ENCODE measurements around the gene PRKCI. TPM values are rescaled to one million over a fixed set of nuclear protein-coding genes. Genes with fewer than 3 reads are reported as not detected.
"Not testable (repeated sequence)": the region's sequence is repeated elsewhere in the genome, so short reads cannot be mapped to it uniquely, and the experiment has no call there.

Gene PRKCI
- total RNA-seq, 4 donors from 2014 or later: 35.7 to 90.9 (median 39.8) TPM

DNA sequence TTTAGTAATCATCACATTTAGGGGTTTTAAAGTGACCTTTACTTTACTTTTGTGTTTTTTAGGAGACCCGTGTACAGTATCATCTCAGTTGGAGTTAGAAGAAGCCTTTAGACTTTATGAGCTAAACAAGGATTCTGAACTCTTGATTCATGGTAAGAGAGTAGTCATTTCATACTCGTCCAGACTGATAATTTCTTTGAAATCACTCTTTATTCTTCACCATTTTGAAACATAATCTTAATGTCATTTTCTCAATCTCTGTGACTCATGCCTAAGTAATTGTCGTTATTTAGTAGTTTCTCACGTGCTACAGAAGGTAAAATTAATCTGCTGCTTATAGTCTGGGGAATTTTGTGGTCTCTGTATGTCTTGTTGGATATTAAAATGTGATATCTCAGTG is 37.7 kb downstream of the PRKCI start:
- no peak for DNase-seq (ENCODE audit: extremely low spot score)
- Histone ChIP-seq H3K4me3 (no peak overlapping the region), H3K9me3 (no peaks in the 10 kb centered on the region), H3K27me3 (no peaks in the 10 kb centered on the region), H3K4me1 (no peaks in the 10 kb centered on the region), H3K36me3 (peaks cover 4 to 45% (median 31%) of the 10 kb centered on the region in 4 donors), H3K27ac (replicated peaks in 1 of 4) (no peak overlapping the region)
- WGBS: 86% methylated on average over 4 of the region's 4 CpGs
- TF ChIP-seq, protein P1, sequence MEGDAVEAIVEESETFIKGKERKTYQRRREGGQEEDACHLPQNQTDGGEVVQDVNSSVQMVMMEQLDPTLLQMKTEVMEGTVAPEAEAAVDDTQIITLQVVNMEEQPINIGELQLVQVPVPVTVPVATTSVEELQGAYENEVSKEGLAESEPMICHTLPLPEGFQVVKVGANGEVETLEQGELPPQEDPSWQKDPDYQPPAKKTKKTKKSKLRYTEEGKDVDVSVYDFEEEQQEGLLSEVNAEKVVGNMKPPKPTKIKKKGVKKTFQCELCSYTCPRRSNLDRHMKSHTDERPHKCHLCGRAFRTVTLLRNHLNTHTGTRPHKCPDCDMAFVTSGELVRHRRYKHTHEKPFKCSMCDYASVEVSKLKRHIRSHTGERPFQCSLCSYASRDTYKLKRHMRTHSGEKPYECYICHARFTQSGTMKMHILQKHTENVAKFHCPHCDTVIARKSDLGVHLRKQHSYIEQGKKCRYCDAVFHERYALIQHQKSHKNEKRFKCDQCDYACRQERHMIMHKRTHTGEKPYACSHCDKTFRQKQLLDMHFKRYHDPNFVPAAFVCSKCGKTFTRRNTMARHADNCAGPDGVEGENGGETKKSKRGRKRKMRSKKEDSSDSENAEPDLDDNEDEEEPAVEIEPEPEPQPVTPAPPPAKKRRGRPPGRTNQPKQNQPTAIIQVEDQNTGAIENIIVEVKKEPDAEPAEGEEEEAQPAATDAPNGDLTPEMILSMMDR (IDR thresholded peaks at IDR 0.05): no peak
- TF ChIP-seq POLR2AphosphoS5 (IDR thresholded peaks at IDR 0.05) (no peak), POLR2A (IDR thresholded peaks at IDR 0.05; ENCODE audit: low read depth) (no peak), EP300 (IDR thresholded peaks at IDR 0.05) (no peak)
- intact Hi-C loops (cut with DNase I): no loop called here

DNA sequence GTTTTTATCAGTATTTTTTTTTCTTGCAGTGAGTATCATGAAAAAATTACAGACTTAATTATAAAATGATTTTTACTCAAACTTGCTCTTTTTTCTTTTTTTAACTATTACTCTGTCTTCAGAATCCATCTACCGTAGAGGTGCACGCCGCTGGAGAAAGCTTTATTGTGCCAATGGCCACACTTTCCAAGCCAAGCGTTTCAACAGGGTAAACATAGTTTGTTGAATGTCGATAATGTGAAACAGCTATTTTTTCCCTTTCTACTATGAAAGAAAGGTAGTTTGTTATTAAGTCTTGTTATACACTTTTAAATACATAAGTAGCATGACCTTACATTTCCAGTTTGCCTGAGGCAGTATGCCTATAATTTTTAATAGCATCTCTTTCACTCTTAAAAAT is 45.6 kb downstream of the PRKCI start:
- H3K36me3 ChIP-seq: peaks cover 22 to 80% (median 51%) of the 10 kb centered on the region in 4 donors
- TF ChIP-seq, protein P1 (IDR thresholded peaks at IDR 0.05): no peak
- TF ChIP-seq EP300 (IDR thresholded peaks at IDR 0.05) (no peak), POLR2A (IDR thresholded peaks at IDR 0.05; ENCODE audit: low read depth) (no peak), POLR2AphosphoS5 (IDR thresholded peaks at IDR 0.05) (no peak)
- H3K4me1 ChIP-seq: no peaks in the 10 kb centered on the region
- H3K27me3 ChIP-seq: no peaks in the 10 kb centered on the region
- 96% methylated on average over 5 of the region's 5 CpGs for WGBS
- no peak overlapping the region for H3K4me3 ChIP-seq
- H3K27ac ChIP-seq (replicated peaks in 1 of 4): no peak overlapping the region
- intact Hi-C loops (cut with DNase I): no loop called here
- H3K9me3 ChIP-seq: no peaks in the 10 kb centered on the region
- no peak for DNase-seq (ENCODE audit: extremely low spot score)

DNA sequence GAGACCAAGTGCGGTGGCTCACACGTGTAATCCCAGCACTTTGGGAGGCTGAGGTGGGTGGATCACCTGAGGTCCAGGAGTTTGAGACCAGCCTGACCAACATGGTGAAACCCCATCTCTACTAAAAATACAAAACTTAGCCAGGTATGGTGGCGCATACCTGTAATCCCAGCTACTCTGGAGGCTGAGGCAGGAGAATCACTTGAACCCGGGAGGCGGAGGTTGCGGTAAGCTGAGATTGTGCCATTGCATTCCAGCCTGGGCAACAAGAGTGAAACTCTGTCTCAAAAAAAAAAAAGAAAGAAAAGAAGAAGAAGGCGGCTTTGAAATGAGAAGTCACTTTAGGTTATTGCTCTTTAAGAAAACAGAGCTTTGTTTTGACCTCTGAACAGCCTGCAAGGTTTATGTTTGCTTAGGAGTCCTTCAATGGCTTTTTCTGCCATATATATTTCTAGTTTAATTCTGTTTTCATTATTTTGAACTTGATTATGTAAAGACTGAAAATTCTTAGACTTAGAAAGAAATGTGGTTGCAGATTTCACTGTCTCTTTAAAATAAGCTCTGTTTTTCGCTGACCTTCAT is 47.5 kb downstream of the PRKCI start:
- H3K4me1 ChIP-seq; H3K27me3 ChIP-seq; DNase-seq (ENCODE audit: extremely low spot score); H3K4me3 ChIP-seq; H3K9me3 ChIP-seq; H3K27ac ChIP-seq (replicated peaks in 1 of 4); intact Hi-C loops (cut with DNase I): not testable (repeated sequence)
- peaks cover 34 to 83% (median 56%) of the 10 kb centered on the region in 4 donors for H3K36me3 ChIP-seq
- WGBS: 94% methylated on average over 8 of the region's 8 CpGs

DNA sequence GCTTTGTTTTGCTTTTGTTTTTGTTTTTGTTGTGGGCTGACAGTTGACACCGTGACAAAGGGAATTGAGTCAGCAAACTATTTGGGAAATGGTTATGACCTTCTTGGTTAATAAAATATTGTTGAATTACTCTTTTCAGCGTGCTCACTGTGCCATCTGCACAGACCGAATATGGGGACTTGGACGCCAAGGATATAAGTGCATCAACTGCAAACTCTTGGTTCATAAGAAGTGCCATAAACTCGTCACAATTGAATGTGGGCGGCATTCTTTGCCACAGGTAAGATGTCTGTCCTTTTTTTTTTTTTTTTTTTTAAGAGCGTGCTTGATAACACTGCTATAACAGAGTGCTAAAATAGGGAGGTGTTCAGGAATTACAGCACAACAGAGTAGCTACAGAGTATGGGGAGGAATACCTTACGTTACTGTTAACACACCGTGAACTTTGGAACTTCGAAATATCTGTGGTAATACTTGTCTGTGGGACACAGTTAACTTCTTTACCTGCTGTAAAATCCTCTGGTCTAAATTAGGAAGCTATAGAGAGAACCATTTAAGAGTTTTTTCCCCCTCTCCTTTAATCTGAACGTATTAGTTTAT is 48.2 kb downstream of the PRKCI start:
- no peaks in the 10 kb centered on the region for H3K9me3 ChIP-seq
- TF ChIP-seq, protein P1 (IDR thresholded peaks at IDR 0.05): no peak
- intact Hi-C loops (cut with DNase I): no loop called here
- no peak overlapping the region for H3K4me3 ChIP-seq
- no peak overlapping the region for H3K27ac ChIP-seq (replicated peaks in 1 of 4)
- WGBS: 92% methylated on average over 11 of the region's 11 CpGs
- DNase-seq (ENCODE audit: extremely low spot score): no peak
- no peaks in the 10 kb centered on the region for H3K27me3 ChIP-seq
- H3K4me1 ChIP-seq: no peaks in the 10 kb centered on the region
- H3K36me3 ChIP-seq: peaks cover 34 to 78% (median 53%) of the 10 kb centered on the region in 4 donors

DNA sequence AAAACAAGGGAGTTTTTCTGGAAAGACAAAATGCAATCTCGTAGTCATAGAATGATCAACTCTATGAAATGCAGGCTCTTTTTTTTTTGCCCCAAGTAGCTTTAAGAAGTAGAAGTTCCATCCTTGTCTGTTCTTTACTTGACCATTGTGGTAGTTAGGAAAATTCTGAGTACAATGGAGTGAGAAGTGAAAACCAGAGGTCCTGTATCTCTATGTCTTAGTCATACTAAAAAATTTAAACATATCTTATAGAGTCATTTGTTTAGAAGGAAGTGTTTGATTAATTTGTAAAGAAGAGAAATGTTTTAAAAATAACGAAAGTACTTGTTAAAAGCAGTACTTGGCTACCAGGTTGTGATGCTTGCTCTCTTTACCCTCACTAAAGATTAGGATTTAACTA is 52.4 kb downstream of the PRKCI start:
- Histone ChIP-seq H3K9me3 (no peaks in the 10 kb centered on the region), H3K4me1 (peaks cover 0 to 6% (median 0%) of the 10 kb centered on the region in 4 donors), H3K27ac (replicated peaks in 1 of 4) (no peak overlapping the region), H3K36me3 (peaks cover 27 to 88% (median 53%) of the 10 kb centered on the region in 4 donors), H3K4me3 (no peak overlapping the region), H3K27me3 (no peaks in the 10 kb centered on the region)
- WGBS: 80% methylated on average over 2 of the region's 2 CpGs
- TF ChIP-seq, protein P1 (IDR thresholded peaks at IDR 0.05): no peak
- DNase-seq (ENCODE audit: extremely low spot score): no peak
- intact Hi-C loops (cut with DNase I): no loop called here

Measured in esophagus muscularis mucosa (tissue), 4 donors.